ENCODE measurements around the gene FFAR3.

DNA sequence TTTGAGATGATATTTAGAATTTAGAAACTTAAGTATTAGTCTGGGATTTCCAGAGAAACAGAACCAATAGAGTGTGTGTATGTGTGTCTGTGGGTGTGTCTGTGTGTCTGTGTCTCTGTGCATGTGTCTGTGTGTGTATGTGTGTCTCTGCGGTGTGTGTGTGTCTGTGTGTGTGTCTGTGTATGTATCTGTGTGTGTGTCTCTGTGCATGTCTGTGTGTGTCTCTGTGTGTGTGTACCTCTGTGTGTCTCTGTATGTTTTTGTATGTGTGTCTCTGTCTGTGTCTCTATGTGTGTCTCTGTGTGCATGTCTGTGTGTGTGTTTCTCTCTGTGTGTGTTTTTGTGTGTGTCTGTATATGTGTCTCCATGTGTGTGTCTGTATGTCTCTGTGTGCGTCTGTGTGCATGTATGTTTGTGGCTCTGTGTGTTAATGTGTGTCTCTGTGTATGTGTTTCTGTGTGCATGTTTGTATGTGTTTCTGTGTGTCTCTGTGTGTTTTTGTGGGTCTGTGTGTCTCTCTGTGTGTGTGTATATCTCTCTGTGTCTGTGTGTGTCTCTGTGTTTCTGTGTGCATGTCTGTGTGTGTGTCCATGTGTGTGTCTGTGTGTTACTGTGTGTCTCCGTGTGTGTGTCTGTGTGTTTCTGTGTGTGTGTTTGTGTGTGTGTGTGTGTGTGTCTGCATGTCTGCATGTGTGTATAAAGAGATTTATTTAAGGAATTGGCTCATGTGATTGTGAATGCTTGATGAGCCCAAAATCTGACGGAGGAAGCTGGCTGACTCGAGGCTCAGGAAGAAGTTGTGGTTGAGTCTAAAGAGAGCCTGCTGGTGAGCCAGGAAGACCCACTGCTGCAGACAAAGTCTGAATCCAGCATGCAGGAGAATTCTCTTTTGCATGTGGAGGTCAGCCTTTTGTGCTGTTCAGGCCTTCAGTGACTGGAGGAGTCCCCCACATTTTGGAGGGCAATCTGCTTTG, 34.8 kb downstream of the FFAR3 start:
- TF ChIP-seq RAD21 (IDR thresholded peaks at IDR 0.05) (no peak), YY1 (IDR thresholded peaks at IDR 0.05) (no peak), SP1 (IDR thresholded peaks at IDR 0.05) (no peak), FOXA2 (IDR thresholded peaks at IDR 0.05) (no peak), HNF4G (IDR thresholded peaks at IDR 0.05) (no peak), NR2F2 (IDR thresholded peaks at IDR 0.05) (no peak), GABPA (IDR thresholded peaks at IDR 0.05 in 1 of 2, conservative IDR thresholded peaks at IDR 0.05 in 1 of 2) (no peak), TAF1 (conservative IDR thresholded peaks at IDR 0.05) (no peak)
- TF ChIP-seq, protein P1, sequence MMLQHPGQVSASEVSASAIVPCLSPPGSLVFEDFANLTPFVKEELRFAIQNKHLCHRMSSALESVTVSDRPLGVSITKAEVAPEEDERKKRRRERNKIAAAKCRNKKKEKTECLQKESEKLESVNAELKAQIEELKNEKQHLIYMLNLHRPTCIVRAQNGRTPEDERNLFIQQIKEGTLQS (IDR thresholded peaks at IDR 0.05), result no peak
- TF ChIP-seq, protein P2, sequence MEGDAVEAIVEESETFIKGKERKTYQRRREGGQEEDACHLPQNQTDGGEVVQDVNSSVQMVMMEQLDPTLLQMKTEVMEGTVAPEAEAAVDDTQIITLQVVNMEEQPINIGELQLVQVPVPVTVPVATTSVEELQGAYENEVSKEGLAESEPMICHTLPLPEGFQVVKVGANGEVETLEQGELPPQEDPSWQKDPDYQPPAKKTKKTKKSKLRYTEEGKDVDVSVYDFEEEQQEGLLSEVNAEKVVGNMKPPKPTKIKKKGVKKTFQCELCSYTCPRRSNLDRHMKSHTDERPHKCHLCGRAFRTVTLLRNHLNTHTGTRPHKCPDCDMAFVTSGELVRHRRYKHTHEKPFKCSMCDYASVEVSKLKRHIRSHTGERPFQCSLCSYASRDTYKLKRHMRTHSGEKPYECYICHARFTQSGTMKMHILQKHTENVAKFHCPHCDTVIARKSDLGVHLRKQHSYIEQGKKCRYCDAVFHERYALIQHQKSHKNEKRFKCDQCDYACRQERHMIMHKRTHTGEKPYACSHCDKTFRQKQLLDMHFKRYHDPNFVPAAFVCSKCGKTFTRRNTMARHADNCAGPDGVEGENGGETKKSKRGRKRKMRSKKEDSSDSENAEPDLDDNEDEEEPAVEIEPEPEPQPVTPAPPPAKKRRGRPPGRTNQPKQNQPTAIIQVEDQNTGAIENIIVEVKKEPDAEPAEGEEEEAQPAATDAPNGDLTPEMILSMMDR (IDR thresholded peaks at IDR 0.05; ENCODE audit: low read depth, low read length, missing input control), result no peak
- TF ChIP-seq, protein P3, sequence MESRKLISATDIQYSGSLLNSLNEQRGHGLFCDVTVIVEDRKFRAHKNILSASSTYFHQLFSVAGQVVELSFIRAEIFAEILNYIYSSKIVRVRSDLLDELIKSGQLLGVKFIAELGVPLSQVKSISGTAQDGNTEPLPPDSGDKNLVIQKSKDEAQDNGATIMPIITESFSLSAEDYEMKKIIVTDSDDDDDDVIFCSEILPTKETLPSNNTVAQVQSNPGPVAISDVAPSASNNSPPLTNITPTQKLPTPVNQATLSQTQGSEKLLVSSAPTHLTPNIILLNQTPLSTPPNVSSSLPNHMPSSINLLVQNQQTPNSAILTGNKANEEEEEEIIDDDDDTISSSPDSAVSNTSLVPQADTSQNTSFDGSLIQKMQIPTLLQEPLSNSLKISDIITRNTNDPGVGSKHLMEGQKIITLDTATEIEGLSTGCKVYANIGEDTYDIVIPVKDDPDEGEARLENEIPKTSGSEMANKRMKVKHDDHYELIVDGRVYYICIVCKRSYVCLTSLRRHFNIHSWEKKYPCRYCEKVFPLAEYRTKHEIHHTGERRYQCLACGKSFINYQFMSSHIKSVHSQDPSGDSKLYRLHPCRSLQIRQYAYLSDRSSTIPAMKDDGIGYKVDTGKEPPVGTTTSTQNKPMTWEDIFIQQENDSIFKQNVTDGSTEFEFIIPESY (IDR thresholded peaks at IDR 0.05), result no peak
- TF ChIP-seq, protein P4, sequence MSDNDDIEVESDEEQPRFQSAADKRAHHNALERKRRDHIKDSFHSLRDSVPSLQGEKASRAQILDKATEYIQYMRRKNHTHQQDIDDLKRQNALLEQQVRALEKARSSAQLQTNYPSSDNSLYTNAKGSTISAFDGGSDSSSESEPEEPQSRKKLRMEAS (IDR thresholded peaks at IDR 0.05), result no peak
- TF ChIP-seq, protein P5, sequence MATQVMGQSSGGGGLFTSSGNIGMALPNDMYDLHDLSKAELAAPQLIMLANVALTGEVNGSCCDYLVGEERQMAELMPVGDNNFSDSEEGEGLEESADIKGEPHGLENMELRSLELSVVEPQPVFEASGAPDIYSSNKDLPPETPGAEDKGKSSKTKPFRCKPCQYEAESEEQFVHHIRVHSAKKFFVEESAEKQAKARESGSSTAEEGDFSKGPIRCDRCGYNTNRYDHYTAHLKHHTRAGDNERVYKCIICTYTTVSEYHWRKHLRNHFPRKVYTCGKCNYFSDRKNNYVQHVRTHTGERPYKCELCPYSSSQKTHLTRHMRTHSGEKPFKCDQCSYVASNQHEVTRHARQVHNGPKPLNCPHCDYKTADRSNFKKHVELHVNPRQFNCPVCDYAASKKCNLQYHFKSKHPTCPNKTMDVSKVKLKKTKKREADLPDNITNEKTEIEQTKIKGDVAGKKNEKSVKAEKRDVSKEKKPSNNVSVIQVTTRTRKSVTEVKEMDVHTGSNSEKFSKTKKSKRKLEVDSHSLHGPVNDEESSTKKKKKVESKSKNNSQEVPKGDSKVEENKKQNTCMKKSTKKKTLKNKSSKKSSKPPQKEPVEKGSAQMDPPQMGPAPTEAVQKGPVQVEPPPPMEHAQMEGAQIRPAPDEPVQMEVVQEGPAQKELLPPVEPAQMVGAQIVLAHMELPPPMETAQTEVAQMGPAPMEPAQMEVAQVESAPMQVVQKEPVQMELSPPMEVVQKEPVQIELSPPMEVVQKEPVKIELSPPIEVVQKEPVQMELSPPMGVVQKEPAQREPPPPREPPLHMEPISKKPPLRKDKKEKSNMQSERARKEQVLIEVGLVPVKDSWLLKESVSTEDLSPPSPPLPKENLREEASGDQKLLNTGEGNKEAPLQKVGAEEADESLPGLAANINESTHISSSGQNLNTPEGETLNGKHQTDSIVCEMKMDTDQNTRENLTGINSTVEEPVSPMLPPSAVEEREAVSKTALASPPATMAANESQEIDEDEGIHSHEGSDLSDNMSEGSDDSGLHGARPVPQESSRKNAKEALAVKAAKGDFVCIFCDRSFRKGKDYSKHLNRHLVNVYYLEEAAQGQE (IDR thresholded peaks at IDR 0.05), result no peak
